ENCODE data around the gene MARCHF9. TPM values are rescaled to one million over a fixed set of nuclear protein-coding genes. Genes with fewer than 3 reads are reported as not detected.

Gene MARCHF9
- total RNA-seq, 1 donor from 2014 or later = 19.2 TPM

- no peak overlapping the region for H3K4me3 Mint-ChIP-seq (ENCODE audit: unreplicated experiment)
- no peaks in the 10 kb centered on the region for H3K36me3 Mint-ChIP-seq (ENCODE audit: unreplicated experiment)
- no peak for TF ChIP-seq CTCF (IDR thresholded peaks at IDR 0.05)
- no peak overlapping the region for H3K27ac Mint-ChIP-seq (ENCODE audit: unreplicated experiment)
- H3K9me3 Mint-ChIP-seq (ENCODE audit: unreplicated experiment) = no peaks in the 10 kb centered on the region
- peaks cover 53% of the 10 kb centered on the region for H3K27me3 Mint-ChIP-seq (ENCODE audit: unreplicated experiment)
- peaks cover 21% of the 10 kb centered on the region for H3K4me1 Mint-ChIP-seq (ENCODE audit: unreplicated experiment)
- DNase-seq (ENCODE audit: extremely low spot score, unreplicated experiment) = no peak
These were observed 21.0 kb upstream of the MARCHF9 start for GRCh38 chr12:57733928-57734327.

DNA sequence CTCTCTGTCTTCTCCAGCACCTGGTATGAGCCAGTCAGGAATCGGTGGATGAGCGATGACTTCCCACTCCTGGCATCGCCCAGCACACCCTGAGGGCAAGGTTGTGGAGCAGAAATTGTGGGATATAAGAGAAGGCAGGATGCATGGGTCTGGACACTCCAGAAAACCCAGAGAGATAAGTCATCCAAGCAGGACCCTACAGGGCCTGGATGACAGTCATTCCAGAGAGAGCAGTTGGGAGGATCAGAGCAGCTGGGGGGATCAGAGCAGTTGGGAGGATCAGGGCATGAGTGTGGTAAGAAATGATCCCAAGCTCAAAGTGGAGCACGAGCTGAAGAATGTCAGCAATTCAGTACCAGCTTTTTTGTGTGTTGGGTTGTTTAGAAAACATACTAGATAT is 20.3 kb upstream of the MARCHF9 start:
- TF ChIP-seq CTCF (IDR thresholded peaks at IDR 0.05) = no peak
- H3K27me3 Mint-ChIP-seq (ENCODE audit: unreplicated experiment) = peaks cover 60% of the 10 kb centered on the region
- no peaks in the 10 kb centered on the region for H3K9me3 Mint-ChIP-seq (ENCODE audit: unreplicated experiment)
- no peaks in the 10 kb centered on the region for H3K36me3 Mint-ChIP-seq (ENCODE audit: unreplicated experiment)
- no peak overlapping the region for H3K4me3 Mint-ChIP-seq (ENCODE audit: unreplicated experiment)
- H3K27ac Mint-ChIP-seq (ENCODE audit: unreplicated experiment) = no peak overlapping the region
- no peak for DNase-seq (ENCODE audit: extremely low spot score, unreplicated experiment)
- peaks cover 26% of the 10 kb centered on the region for H3K4me1 Mint-ChIP-seq (ENCODE audit: unreplicated experiment)

DNA sequence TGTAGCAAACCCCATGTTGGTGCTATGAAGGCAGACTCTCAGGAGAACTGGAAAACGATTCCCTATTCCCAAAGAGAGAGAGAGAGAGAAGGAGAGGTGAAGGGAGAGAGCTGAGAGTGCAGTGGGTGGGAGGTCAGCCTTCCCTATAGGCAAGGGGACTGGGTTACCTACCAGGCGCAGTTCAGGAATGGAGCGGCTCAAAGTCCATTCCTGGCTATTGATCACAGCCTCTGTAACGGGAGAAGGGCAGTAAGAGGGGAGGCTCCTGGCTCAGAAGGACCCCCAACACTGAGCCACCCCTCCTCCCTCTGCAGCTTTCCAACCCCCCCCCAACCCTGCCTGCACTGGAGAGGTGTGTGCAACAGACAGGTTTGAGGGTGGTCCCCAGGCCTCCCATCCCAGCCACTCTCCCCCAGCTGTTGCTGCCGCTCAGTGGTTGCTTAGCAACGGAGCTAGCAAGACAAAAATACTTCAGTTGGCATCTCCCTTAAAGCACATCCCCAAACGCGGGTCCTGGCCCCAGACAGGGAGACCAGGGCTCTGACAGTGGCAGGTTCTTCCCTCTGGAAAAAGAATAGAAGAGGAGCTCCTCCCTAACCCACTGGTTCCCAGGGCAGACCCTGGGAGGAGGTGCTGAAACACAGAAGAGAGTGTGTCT is 19.6 kb upstream of the MARCHF9 start:
- Mint-ChIP-seq H3K4me1 (ENCODE audit: unreplicated experiment) (peaks cover 26% of the 10 kb centered on the region), H3K9me3 (ENCODE audit: unreplicated experiment) (no peaks in the 10 kb centered on the region), H3K27ac (ENCODE audit: unreplicated experiment) (no peak overlapping the region), H3K36me3 (ENCODE audit: unreplicated experiment) (no peaks in the 10 kb centered on the region), H3K4me3 (ENCODE audit: unreplicated experiment) (peak overlapping the region; percentile 26), H3K27me3 (ENCODE audit: unreplicated experiment) (peaks cover 65% of the 10 kb centered on the region)
- DNase-seq (ENCODE audit: extremely low spot score, unreplicated experiment) = no peak
- TF ChIP-seq CTCF (IDR thresholded peaks at IDR 0.05) = no peak

GRCh38 chr12:57735952-57736740 is 18.8 kb upstream of the MARCHF9 start:
- Mint-ChIP-seq H3K27ac (ENCODE audit: unreplicated experiment) (no peak overlapping the region), H3K4me3 (ENCODE audit: unreplicated experiment) (peak overlapping the region; percentile 76)

More at GRCh38 chr12:57735952-57736740, 18.8 kb upstream of the MARCHF9 start:
- Mint-ChIP-seq H3K9me3 (ENCODE audit: unreplicated experiment) (no peaks in the 10 kb centered on the region), H3K36me3 (ENCODE audit: unreplicated experiment) (no peaks in the 10 kb centered on the region), H3K4me1 (ENCODE audit: unreplicated experiment) (peaks cover 26% of the 10 kb centered on the region), H3K27me3 (ENCODE audit: unreplicated experiment) (peaks cover 73% of the 10 kb centered on the region)
- no peak for DNase-seq (ENCODE audit: extremely low spot score, unreplicated experiment)
- TF ChIP-seq CTCF (IDR thresholded peaks at IDR 0.05) = peak; percentile 57
